SU-DHL-6 (cell line): ENCODE results near the gene CCDC152.

ENCODE experiments used
- EZH2phosphoT487 ChIP-seq: fragments of 200-600 bp; sonication (generic), shearing (Covaris generic); conservative IDR thresholded peaks from 2 replicates; pipeline ENCODE4 v1.6.1; 2018; ENCODE audit warnings: mild to moderate bottlenecking, antibody characterized with exemption, low read length, moderate library complexity, mixed read lengths
- TF ChIP-seq, protein P1 (sequence below): fragments of 200-600 bp; sonication (generic); IDR thresholded peaks from one replicate; pipeline ENCODE4 v1.5.1; 2017; ENCODE audit warnings: antibody characterized with exemption, mild to moderate bottlenecking, low read length, moderate library complexity; ENCODE audit not compliant: insufficient read depth, poor library complexity, severe bottlenecking

DNA sequence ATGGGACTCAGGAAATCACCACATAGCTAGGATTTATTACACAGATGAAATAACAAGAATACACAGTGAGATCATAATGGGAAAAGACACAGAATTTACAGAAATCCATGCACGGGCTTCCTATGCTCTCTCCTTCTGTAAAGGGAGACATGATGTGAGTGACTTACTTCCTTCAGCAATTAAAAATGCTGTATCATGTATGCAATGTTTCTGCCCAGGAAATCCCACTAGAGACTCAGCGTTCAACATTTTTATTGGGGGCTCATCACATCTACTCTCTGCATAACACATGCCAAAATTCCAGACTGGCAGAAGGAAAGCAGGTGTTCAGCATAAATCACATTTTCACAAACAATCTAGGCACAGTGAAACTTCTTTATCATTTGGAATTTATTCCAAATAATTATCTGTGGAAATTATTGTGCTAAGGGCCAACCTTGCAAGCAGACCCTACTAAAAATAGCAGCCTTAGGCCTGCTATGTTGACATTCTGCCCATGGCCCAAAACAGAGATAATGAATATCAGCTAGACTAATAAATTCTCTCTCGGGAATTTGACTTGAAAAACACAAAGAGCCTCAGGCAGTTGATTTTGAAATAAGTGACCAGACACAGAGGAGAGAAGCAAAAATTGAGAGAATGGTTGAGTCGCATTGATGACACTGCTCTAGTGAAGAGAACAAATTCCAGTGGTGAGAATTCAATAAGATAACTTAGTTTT, 86.5 kb downstream of the CCDC152 start:
- TF ChIP-seq, protein P1, sequence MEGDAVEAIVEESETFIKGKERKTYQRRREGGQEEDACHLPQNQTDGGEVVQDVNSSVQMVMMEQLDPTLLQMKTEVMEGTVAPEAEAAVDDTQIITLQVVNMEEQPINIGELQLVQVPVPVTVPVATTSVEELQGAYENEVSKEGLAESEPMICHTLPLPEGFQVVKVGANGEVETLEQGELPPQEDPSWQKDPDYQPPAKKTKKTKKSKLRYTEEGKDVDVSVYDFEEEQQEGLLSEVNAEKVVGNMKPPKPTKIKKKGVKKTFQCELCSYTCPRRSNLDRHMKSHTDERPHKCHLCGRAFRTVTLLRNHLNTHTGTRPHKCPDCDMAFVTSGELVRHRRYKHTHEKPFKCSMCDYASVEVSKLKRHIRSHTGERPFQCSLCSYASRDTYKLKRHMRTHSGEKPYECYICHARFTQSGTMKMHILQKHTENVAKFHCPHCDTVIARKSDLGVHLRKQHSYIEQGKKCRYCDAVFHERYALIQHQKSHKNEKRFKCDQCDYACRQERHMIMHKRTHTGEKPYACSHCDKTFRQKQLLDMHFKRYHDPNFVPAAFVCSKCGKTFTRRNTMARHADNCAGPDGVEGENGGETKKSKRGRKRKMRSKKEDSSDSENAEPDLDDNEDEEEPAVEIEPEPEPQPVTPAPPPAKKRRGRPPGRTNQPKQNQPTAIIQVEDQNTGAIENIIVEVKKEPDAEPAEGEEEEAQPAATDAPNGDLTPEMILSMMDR: no peak
- TF ChIP-seq EZH2phosphoT487: no peak
